ENCODE measurements around the gene FAM149A.

Gene FAM149A

DNA sequence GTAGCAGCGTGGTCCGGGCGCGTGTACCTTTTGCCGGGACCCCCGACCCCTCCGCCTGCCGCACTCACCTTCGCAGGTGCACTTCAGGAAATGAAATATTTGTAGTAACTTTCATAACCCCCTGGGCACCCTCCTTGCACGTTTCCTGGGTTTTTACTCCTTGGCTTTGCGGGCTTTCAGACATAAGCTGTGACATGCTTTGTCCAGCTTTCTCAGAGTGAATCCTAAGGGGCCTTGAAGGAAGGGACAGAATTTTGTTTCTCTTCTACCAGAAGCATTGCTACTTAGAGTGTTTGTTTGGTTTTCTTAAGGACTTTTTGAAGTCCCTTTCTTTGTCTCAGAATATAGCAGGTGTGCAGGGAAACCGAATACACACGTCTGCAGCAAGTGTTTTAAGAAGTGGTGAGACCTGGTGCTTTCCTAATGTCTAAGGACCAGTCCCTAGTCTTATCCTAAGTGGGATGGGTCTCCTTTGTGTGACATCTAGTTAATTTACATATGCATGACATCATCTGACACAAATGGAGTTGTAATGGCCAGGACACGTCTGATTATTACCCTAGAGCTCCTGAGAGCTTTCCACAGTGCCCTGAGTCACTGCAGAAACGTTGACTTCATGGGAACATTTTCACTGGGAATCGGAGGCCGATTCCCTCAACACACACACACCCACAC lies 1.3 kb downstream of the FAM149A start:
- TF ChIP-seq CTCF (IDR thresholded peaks at IDR 0.05; ENCODE audit: low read depth, low read length), result no peak
- DNase-seq (ENCODE audit: extremely low read depth, low read depth), result no peak

- no peak for TF ChIP-seq CTCF (IDR thresholded peaks at IDR 0.05; ENCODE audit: low read depth, low read length)
- DNase-seq (ENCODE audit: extremely low read depth, low read depth), result no peak
These were observed 3.4 kb downstream of the FAM149A start for GRCh38 chr4:186107947-186108346.

GRCh38 chr4:186108391-186108790 lies 3.9 kb downstream of the FAM149A start:
- DNase-seq (ENCODE audit: extremely low read depth, low read depth), result no peak
- no peak for TF ChIP-seq CTCF (IDR thresholded peaks at IDR 0.05; ENCODE audit: low read depth, low read length)

GRCh38 chr4:186109245-186109644 lies 4.7 kb downstream of the FAM149A start:
- DNase-seq (ENCODE audit: extremely low read depth, low read depth), result no peak
- TF ChIP-seq CTCF (IDR thresholded peaks at IDR 0.05; ENCODE audit: low read depth, low read length), result no peak

GRCh38 chr4:186116697-186117096 lies 12.2 kb downstream of the FAM149A start:
- no peak for DNase-seq (ENCODE audit: extremely low read depth, low read depth)

DNA sequence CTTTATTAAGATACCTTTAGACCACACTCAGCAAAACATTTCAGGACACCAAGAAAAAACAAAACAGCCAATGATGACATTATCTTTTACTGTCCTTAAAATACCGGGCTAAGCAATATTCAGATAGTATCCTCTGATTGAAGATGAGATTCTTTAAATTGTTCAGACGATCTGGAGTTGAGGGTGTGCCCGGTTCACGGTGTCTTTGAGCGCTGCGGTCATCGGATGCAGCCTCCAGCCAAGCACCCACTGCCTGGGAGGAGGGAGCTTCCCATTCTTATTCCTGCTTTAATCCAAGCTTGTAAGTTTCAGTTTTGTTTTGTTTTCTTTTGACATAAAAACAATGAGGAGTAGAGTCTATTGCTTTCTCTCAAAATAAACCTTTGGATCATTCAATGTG lies 14.1 kb downstream of the FAM149A start:
- no peak for TF ChIP-seq CTCF (IDR thresholded peaks at IDR 0.05; ENCODE audit: low read depth, low read length)
- no peak for DNase-seq (ENCODE audit: extremely low read depth, low read depth)

More at GRCh38 chr4:186116697-186117096, 12.2 kb downstream of the FAM149A start:
- TF ChIP-seq CTCF (IDR thresholded peaks at IDR 0.05; ENCODE audit: low read depth, low read length), result no peak

DNA sequence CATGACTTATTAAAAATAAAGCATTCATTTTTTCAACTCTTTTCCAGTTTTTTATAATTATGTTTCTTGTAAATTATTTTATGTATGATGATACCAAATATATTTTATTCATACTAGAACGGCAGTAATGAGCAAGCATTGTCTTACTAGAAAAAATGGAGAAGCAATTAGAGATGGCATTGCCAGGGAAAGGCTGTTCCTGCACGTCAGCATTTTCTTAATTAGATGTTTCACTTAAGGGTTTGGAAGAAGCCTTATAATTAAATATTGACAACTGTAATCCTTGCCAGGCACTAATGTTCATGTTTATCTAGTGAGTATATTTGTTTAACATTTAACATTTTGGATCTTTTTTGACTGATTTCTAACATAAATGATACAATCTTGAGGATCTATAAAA lies 16.6 kb downstream of the FAM149A start:
- no peak for TF ChIP-seq CTCF (IDR thresholded peaks at IDR 0.05; ENCODE audit: low read depth, low read length)
- DNase-seq (ENCODE audit: extremely low read depth, low read depth), result no peak

All from AG09319 (cell line).